Activated CD4-positive, alpha-beta T cell treated with anti-CD3 and anti-CD28 coated beads for 4 hours (primary cell): Measurements from ENCODE around the gene CHST13.

Source experiments
- DNase-seq, 2 donors: peaks; one replicate each; pipeline ENCODE4 v3.0.0-alpha.2; 2020

The CHST13 gene

DNA sequence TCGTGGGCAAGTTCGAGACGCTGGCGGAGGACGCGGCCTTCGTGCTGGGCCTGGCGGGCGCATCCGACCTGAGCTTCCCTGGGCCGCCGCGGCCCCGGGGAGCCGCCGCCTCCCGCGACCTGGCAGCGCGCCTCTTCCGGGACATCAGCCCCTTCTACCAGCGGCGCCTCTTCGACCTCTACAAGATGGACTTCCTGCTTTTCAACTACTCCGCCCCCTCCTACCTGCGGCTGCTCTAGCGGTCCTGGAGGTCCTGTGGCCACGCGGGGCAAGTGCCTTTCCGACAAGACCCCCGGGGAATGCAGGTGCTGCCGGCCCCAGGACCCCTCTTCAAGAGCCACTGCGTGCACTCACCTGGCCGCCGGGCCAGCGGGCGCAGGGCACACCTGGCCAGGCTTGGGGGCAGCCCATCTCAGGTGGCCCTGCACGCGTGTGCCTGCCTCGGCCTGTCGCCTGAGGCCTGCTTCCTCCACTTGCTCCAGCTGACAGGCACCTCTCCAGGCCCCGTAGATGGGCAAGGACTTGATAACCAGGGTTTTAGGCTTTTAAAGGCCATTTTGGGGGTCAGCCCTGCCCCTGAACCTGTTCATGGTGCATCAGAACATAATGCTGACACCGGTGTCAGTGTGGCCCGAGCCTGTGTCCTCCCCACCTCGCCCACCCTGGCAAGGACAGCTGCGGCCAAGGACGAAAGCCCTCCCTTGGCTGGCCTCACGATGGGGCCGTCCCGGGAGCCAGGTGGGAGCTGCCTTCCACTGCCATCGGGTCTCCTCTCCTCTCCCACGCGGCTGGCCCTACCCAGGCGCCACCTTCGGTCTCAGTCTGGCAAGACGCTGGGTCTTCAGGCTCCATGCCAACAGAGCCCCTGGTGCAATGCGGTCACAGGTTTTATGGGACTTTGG lies 18.6 kb downstream of the CHST13 start:
- no peak for DNase-seq

DNA sequence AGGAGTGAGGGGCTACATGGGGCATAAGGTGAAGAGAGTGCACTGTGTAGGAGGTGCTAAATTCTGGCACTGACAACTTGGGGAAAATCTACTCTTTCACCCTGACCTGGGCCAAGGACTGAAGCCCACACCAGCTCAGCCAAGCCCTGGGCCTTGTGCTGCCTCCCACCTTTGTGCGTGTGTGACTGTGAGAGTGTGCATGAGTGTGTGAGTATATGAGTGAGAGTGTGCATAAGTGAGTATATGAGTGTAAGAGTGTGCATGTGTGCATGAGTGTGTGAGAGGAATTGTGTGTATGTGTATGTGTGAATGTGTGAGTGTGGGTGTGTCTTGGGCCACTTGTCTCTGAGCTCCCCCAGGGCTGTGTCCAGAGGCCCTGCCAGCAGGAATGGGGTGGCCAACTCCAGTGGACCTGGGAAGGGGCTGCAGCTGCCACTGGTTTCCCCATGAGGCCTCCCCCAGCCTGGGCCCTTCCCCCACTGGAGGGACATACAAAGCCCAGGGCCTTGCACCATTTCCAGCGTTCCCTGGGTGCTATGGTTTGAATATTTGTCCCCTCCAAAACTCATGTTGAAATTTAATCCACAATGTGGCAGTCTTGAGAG lies 19.6 kb downstream of the CHST13 start:
- no peak for DNase-seq

DNA sequence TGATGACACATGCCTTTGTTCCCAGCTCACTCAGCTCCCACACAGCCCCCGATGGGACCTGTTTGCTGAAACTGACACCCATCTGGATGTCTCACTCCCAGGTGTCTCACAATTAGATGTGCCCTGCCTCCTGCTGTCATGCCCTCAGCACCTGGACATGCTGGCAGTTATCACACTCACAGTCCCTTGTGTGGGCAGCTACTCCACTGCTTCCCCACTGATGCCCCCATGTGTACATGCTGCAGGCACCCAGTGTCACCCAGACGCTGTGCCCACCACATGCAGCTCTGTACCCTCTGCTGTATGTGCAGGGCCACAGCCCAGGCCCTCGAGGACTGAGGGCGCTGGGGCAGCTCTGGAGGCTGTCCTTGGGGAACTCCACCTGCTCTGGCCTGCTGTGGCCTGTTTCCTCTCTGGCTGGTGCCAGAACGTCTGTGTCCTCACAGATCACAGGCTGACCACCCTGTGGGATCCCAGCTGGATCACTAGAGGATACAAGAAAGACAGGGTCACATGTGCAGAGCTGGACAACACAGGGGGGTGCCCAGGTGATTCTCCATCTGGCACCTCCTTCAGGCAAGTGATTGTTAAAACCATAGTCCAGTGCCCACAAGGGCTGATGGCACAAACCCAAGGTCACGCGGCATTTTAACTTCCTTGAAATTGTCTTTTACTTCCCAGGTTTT lies 20.8 kb downstream of the CHST13 start:
- no peak for DNase-seq

DNA sequence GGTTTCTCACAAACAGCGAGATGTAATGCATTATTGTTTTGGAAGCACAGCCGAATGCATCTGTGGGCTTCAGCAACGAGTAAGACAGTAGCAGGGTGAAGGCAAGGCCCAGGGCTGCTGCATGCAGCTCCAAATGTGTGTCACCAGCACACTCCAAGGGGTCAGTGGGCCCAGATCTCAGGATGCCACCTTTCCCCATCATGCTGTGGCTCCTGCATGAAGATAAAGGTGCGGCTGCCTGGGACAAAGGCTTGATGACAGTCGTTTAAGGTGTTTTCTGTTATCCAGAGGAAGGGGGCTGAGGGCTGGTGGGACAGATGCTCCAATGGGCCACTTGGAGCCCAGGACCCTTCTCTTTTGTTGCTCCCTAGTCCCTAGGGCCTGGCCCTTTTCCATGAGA lies 21.6 kb downstream of the CHST13 start:
- no peak for DNase-seq

DNA sequence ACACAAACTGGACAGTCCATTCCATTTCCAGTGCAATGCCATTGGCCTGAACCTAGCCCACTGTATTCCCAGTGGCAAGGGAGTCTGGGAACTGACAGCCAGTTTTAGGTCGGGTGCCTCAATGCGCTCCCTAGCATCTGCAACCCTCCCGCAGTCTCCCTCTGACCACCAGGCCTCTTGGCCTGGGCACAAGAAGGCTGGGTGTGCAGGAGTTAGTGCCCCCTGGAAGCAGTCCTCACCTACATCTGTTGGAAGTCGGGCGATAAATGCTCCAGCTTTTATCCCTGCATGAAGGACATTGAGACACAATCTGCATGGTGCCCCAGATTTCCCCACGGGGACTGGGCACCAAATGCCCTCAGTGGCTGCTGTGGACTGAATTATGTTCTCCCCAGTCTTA lies 22.1 kb downstream of the CHST13 start:
- no peak for DNase-seq

- DNase-seq, result no peak
These were observed 22.7 kb downstream of the CHST13 start for GRCh38 chr3:126546549-126547239.

DNA sequence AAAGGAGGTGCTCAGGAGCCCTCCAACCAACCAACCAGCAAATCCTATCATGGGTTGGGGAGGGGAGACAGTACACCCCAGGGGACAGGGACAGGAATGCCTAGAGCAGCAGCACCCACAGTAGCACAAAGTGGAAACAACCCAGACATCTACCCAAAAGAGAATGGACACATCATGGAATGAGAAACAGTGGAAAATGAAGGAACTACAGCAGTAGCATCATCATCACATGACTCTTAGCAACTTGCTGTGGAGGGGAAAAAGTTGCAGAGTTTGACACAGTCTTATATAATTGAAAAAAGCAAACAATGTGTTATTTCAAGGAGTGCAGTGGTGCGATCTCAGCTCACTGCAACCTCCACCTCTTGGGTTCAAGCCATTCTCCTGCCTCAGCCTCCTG lies 23.8 kb downstream of the CHST13 start:
- DNase-seq, result no peak

DNA sequence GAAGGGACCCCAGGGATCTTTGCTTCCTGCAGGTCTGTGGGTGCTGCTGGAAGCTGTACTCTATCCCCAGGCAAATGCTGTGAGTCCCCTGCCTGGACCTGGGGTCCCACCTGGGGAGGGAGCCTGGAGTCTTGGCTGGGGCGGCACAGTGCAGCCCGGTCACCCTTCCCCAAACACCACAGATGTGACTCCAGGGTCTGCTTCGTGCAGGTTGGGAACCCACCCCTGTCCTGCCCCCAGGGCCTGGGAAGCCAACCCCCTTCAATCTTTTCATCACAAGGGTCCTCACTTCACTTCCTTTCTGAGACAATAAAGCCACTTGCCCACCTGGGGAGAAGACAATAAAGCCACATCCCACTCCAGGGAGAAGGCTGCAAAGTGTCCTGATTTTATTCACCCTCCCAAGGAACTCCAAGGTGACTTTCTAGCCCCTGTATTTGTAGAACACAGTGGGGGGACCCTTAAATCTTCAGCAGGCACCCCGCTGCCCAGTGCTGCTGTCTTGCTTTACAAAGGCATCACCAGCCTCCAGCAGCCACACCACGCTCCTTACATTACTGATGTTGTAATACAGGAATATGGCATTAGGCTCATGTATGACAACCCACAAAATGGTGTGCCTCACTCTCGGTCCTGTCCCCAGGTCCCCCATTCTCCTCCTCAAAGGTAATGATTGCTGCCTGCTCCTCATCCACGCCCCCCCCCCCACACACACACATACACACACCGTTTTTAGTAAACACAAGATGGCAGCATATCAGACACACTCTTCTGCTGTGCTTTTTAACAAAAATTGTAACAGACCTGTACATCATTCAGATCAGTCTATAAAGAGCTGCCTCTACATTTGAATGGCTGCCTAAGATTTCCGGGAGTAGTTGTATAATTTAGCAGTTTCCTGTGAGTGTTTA lies 24.9 kb downstream of the CHST13 start:
- DNase-seq, result no peak

DNA sequence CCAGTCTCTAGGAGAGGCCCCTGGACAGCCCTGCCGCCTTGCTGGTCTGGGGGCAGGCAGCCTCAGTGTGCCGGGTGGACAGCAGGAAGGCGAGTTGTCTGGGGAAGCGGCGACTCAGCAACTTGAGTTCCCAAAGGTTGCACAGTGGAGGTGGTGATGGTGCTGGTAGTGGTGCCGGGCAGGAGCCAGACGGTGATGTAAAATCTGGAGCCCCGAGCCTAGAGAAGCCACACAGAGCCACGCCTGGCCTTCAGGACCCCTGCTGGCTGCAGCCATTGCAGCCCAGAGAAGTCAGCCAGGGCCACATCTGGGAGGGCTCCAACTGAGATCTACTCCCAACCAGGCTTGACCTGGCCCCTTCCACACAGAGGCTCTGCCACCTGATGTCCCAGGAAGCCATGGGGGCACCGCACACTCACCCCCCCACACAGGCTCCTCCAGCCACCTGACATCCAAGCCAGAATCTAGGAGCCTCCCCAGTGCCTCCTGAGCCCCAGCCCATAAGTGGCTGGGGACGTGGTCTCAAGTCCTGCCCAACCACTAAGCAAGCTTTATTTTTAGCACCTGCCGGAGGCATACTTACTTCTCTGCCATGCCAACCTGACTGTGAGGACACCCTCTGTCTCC lies 26.0 kb downstream of the CHST13 start:
- no peak for DNase-seq

DNA sequence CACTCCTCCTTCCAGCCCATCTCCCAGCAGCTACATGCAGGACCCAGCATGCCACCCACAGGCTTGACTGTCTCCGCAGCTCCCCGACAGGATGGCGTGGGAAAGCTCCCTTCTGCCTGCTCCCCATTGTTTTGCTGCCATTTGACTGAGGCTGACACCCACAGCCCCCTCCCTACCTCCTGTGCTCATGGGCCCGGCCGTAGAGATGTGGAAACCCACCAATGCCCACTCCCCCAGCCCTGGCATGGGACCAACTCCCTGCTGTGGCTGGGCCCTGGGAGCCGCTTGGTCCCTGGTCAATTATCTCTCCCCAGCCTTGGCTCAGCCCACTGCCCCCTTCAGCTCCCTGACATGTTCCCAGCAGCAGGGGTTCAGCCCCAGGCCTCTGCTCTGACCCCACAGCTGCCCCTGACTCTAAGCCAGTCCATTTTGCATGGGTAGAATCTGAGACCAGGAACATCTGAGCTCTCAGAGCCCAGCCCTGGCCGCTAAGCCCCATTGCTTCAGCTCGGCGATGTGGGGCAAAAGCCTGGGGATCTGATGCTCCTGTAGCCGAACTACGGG lies 26.6 kb downstream of the CHST13 start:
- no peak for DNase-seq

- DNase-seq, result no peak
These were observed 27.3 kb downstream of the CHST13 start for GRCh38 chr3:126551121-126551838.

DNA sequence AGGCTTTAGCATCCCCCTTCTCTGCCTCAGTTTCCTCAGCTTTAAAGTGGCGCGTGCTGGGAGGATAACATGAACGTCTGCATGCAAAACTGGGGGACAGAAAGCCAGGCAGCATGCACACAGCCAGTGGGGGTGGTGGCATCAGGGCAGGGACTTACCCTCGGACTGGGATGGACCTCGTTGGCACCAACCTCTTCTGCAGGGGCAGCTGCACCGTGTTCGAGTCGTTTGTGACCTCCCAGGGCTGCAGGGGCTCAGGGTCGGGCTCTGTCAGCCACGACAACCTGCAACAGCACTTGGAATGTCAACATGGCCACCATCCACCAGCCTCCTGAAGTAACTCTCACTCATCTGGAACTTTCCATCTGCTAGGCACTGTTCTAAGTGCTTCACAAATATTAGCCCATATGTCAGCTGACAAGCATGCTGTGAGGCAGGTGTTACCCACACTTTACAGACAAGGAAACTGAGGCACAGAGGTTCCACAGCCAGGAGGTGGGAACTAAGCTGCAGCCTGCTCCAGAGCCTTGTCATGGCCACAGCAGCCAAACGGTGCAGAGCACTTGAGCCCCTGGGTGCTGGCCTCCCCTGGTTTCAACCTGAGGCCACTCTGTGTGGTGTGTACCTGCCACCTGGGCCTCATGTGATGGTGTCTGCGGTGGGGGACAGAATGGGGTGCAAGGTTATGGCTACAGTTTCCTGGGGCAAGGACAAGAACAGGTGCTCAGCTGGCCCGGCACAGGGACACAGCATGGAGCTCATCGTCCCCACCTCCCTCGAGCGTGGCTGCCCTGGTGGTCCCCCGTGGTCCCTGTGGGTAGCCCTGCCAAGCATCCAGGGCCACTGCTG lies 28.1 kb downstream of the CHST13 start:
- no peak for DNase-seq

- DNase-seq, result no peak
These were observed 28.8 kb downstream of the CHST13 start for GRCh38 chr3:126552688-126553283.

GRCh38 chr3:126553284-126554084 lies 29.5 kb downstream of the CHST13 start:
- DNase-seq, result no peak

GRCh38 chr3:126554560-126555525 lies 30.9 kb downstream of the CHST13 start:
- DNase-seq, result no peak

DNA sequence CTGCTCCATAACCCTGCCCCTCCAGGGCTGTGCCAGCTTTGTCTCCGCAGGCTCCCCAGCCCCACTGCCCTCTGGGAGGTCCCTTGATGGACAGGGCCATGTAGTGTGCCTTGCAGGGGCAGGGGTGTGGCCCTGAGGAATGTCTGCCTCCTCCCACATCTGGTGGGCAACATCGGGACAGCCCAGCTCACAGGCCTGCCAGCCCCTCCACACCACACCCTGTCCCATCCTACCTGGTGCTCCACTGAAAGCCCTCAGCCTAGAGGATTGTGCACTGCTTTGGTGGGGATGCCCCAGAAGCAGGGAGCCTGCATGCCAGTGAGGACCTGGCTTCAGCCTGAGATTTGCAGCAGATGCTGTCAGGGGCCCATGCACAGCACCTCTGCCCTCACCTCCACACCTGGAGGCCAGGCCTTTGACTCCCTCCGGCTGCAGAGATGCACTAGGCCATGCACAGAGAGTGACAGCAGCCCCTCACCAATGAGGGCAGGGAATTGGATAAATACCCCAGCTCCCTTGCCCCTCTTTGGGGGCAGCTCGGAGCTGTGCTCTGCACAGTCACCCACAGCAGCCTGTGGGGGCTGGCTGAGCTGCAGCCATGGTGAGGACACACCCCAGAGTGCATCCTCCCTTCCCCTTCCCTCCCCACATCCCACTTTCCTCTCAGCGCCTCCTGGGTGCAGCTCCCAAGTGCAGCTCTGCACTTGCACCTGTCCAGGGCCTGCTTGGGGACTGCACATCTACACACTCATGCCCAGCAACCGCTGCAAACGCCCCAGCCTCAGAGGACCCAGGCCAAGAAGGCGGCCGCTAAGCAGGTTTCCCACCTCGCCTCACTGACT lies 32.1 kb downstream of the CHST13 start:
- DNase-seq, result no peak
